HEK293 (cell line): ENCODE results near the gene PLCL2.

Experiments
- CTCF ChIA-PET: fragments of 350-600 bp; formaldehyde crosslinking; extraction: SDS; loops from one replicate; lab custom pipeline; 2021; ENCODE audit warnings: antibody characterized with exemption; lab: Yijun Ruan, JAX
- POLR2A ChIA-PET: fragments of 300-600 bp; formaldehyde crosslinking; extraction: SDS; loops from one replicate; lab custom pipeline; 2020; ENCODE audit warnings: antibody characterized with exemption, inconsistent platforms; lab: Yijun Ruan, JAX
- H3K27ac ChIP-seq: fragments of 200-500 bp; sonication (Bioruptor generic); 2 replicates; pipeline ENCODE4 v1.5.1; 2014; ENCODE audit warnings: low read depth, low read length, control low read depth, inconsistent platforms; ENCODE audit errors: extremely low read depth
- H3K36me3 ChIP-seq, 2 experiments: fragments of 200-500 bp in 1 of 2; sonication (Bioruptor generic) in 1 of 2; 1 replicate in 1 of 2; 2 replicates in 1 of 2; pipeline ENCODE4 v1.5.1; 2014 to 2017; ENCODE audit warnings: inconsistent platforms in 2 of 2, low read length in 2 of 2; ENCODE audit not compliant: control insufficient read depth in 2 of 2, insufficient read depth in 1 of 2
- H3K4me1 ChIP-seq: fragments of 200-500 bp; sonication (Bioruptor generic); 2 replicates; pipeline ENCODE4 v1.5.1; 2014; ENCODE audit warnings: mild to moderate bottlenecking, low read length, inconsistent platforms; ENCODE audit not compliant: control insufficient read depth, insufficient read depth
- H3K4me3 ChIP-seq: 2 replicates; pipeline ENCODE4 v1.5.1; 2011; ENCODE audit warnings: low read depth, mild to moderate bottlenecking, control low read depth, low read length, moderate library complexity
- H3K9me3 ChIP-seq: fragments of 200-500 bp; sonication (Bioruptor generic); 2 replicates; pipeline ENCODE4 v1.5.1; 2014; ENCODE audit warnings: low read depth, low read length, inconsistent platforms; ENCODE audit not compliant: control insufficient read depth, insufficient read depth
- IKZF3 ChIP-seq: fragments of 450-650 bp; IDR thresholded peaks from 2 replicates; pipeline ENCODE4 v1.5.0; 2018; ENCODE audit warnings: missing biosample characterization, mild to moderate bottlenecking, missing genetic modification characterization, moderate library complexity
- INSM2 ChIP-seq: fragments of 450-650 bp; formaldehyde crosslinking; IDR thresholded peaks from 2 replicates; pipeline ENCODE4 v1.5.1; 2016; ENCODE audit warnings: missing biosample characterization, missing genetic modification characterization
- YY1 ChIP-seq: fragments of 450-650 bp; formaldehyde crosslinking; IDR thresholded peaks from 2 replicates; pipeline ENCODE4 v1.5.1; 2018; ENCODE audit warnings: missing biosample characterization, missing genetic modification characterization
- ZBTB1 ChIP-seq: fragments of 450-650 bp; formaldehyde crosslinking; IDR thresholded peaks from 2 replicates; pipeline ENCODE4 v1.5.1; 2016; ENCODE audit warnings: missing biosample characterization, missing genetic modification characterization
- ZBTB11 ChIP-seq: fragments of 450-650 bp; formaldehyde crosslinking; conservative IDR thresholded peaks from 2 replicates; pipeline ENCODE4 v1.5.1; 2016; ENCODE audit warnings: low read depth, missing biosample characterization, missing genetic modification characterization
- ZFP37 ChIP-seq: fragments of 450-650 bp; formaldehyde crosslinking; IDR thresholded peaks from 2 replicates; pipeline ENCODE4 v1.5.1; 2016; ENCODE audit warnings: missing biosample characterization, missing genetic modification characterization
- ZFP41 ChIP-seq: fragments of 450-650 bp; formaldehyde crosslinking; IDR thresholded peaks from 2 replicates; pipeline ENCODE4 v1.5.1; 2016; ENCODE audit warnings: missing biosample characterization, missing genetic modification characterization, borderline replicate concordance
- ZNF10 ChIP-seq: fragments of 450-650 bp; formaldehyde crosslinking; IDR thresholded peaks from 2 replicates; pipeline ENCODE4 v1.5.1; 2017; ENCODE audit warnings: missing biosample characterization, missing genetic modification characterization
- ZNF133 ChIP-seq: fragments of 450-650 bp; formaldehyde crosslinking; IDR thresholded peaks from 2 replicates; pipeline ENCODE4 v1.5.1; 2016; ENCODE audit warnings: missing biosample characterization, missing genetic modification characterization
- ZNF2 ChIP-seq: fragments of 450-650 bp; formaldehyde crosslinking; IDR thresholded peaks from 2 replicates; pipeline ENCODE4 v1.5.1; 2016; ENCODE audit warnings: missing biosample characterization, missing genetic modification characterization
- ZNF239 ChIP-seq: fragments of 450-650 bp; formaldehyde crosslinking; IDR thresholded peaks from 2 replicates; pipeline ENCODE4 v1.5.1; 2016; ENCODE audit warnings: missing biosample characterization, missing genetic modification characterization
- ZNF366 ChIP-seq: fragments of 450-650 bp; formaldehyde crosslinking; conservative IDR thresholded peaks from 2 replicates; pipeline ENCODE4 v1.5.1; 2016; ENCODE audit warnings: missing biosample characterization, missing genetic modification characterization
- ZNF488 ChIP-seq: fragments of 450-650 bp; formaldehyde crosslinking; IDR thresholded peaks from 2 replicates; pipeline ENCODE4 v1.5.1; 2016; ENCODE audit warnings: missing biosample characterization, missing genetic modification characterization
- ZNF530 ChIP-seq: fragments of 450-650 bp; formaldehyde crosslinking; IDR thresholded peaks from 2 replicates; pipeline ENCODE4 v1.5.1; 2016; ENCODE audit warnings: low read depth, missing biosample characterization, missing genetic modification characterization
- ZNF664 ChIP-seq: fragments of 450-650 bp; formaldehyde crosslinking; IDR thresholded peaks from 2 replicates; pipeline ENCODE4 v1.5.1; 2016; ENCODE audit warnings: missing biosample characterization, missing genetic modification characterization
- ZNF777 ChIP-seq: fragments of 450-650 bp; formaldehyde crosslinking; IDR thresholded peaks from 2 replicates; pipeline ENCODE4 v1.5.1; 2017; ENCODE audit warnings: missing biosample characterization, missing genetic modification characterization, borderline replicate concordance
- ZNF791 ChIP-seq: fragments of 450-650 bp; formaldehyde crosslinking; IDR thresholded peaks from 2 replicates; pipeline ENCODE4 v1.5.1; 2016; ENCODE audit warnings: missing biosample characterization, missing genetic modification characterization
- ZNF843 ChIP-seq: fragments of 450-650 bp; formaldehyde crosslinking; IDR thresholded peaks from 2 replicates; pipeline ENCODE4 v1.5.1; 2016; ENCODE audit warnings: missing biosample characterization, missing genetic modification characterization

PLCL2 gene

GRCh38 chr3:17055374-17056276 is 170.9 kb downstream of the PLCL2 start (continued):
- no peak for TF ChIP-seq INSM2 (tag by site-specific recombination)
- TF ChIP-seq ZNF843, result no peak
- no peak for TF ChIP-seq ZNF366
- no peak for TF ChIP-seq ZNF10 (tag by site-specific recombination)

GRCh38 chr3:17057321-17057720 is 172.6 kb downstream of the PLCL2 start:
- POLR2A ChIA-PET, result no interaction called here
- Histone ChIP-seq H3K36me3 (no peaks in the 10 kb centered on the region), H3K27ac (no peak overlapping the region), H3K4me1 (no peaks in the 10 kb centered on the region), H3K4me3 (no peak overlapping the region), H3K9me3 (no peaks in the 10 kb centered on the region)
- TF ChIP-seq ZFP37 (tag by site-specific recombination) (no peak), ZNF488 (no peak), ZNF664 (tag by site-specific recombination) (no peak), ZNF530 (tag by site-specific recombination) (no peak), ZNF777 (tag by site-specific recombination) (no peak), ZNF239 (tag by site-specific recombination) (no peak), ZFP41 (tag by site-specific recombination) (no peak), ZNF791 (tag by site-specific recombination) (no peak), ZBTB1 (tag by site-specific recombination) (no peak), IKZF3 (tag by site-specific recombination) (no peak), ZBTB11 (tag by site-specific recombination) (no peak), ZNF2 (tag by site-specific recombination) (no peak), YY1 (tag by site-specific recombination) (no peak)
- CTCF ChIA-PET, result interaction anchor here (0.6 to 0.7 kb wide), 2 partner anchors 54 to 467 kb away, joined by 4 to 5 read pairs; no protein-coding TSS in a partner anchor

- CTCF ChIA-PET, result no interaction called here
- Histone ChIP-seq H3K36me3 (no peaks in the 10 kb centered on the region), H3K4me1 (0 out of 2 replicates have a peak, but pooled peaks cover 2% of the 10 kb centered on the region), H3K27ac (no peak overlapping the region), H3K9me3 (no peaks in the 10 kb centered on the region), H3K4me3 (no peak overlapping the region)
- POLR2A ChIA-PET, result no interaction called here
- no peak for TF ChIP-seq ZNF133
- no peak for TF ChIP-seq ZNF488
These were observed 175.3 kb downstream of the PLCL2 start for GRCh38 chr3:17059989-17060550.
